ENCODE measurements around the gene CDH9.

CDH9 gene, protein sequence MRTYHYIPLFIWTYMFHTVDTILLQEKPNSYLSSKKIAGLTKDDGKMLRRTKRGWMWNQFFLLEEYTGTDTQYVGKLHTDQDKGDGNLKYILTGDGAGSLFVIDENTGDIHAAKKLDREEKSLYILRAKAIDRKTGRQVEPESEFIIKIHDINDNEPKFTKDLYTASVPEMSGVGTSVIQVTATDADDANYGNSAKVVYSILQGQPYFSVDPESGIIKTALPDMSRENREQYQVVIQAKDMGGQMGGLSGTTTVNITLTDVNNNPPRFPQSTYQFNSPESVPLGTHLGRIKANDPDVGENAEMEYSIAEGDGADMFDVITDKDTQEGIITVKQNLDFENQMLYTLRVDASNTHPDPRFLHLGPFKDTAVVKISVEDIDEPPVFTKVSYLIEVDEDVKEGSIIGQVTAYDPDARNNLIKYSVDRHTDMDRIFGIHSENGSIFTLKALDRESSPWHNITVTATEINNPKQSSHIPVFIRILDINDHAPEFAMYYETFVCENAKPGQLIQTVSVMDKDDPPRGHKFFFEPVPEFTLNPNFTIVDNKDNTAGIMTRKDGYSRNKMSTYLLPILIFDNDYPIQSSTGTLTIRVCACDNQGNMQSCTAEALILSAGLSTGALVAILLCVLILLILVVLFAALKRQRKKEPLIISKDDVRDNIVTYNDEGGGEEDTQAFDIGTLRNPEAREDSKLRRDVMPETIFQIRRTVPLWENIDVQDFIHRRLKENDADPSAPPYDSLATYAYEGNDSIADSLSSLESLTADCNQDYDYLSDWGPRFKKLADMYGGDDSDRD

DNA sequence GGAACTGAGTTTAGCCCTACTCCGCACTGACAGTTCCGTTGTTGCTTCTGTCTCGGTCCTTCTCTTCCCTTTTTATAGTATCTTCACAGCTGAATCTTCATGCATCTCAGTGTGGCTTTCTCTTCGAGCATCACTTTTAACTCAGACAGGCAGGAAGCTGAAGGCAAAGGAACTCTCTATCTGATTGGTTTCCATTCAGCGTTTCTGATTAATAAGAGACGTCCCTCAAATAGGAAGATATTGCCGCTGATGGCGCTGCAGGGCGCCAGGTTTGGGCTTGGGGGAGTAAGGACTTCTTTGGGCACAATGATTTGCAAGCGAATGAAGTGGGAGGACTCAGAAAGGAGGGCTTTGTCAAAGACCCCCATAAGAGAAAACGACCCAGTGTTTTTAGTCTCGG, at the start of gene CDH9:
CDH9 (minus strand) TSS at position 111 of the 400 bp plus-strand sequence. CDS start 50,253 bp downstream, outside the sequence.
- DNase-seq (ENCODE audit: low spot score), result no peak

DNA sequence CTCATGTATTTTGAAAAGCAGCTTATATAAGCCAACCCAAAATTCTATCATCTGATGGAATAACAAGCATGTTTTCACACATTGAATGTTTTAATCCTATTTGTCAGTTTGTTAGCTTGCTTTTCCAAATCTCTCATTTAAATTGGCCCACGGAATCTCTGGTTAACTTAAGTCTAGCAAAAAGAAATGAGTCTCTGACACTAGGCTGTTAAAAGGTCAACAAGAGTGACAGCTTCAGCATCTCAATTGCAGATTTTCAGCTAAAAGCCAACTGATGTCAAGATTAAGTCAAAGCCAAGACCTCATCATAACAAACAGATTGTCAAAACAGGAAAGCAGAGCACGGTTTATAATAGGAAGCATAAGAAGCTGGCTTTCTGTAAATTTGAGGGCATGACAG, 49.4 kb upstream of the CDH9 start:
- DNase-seq (ENCODE audit: low spot score), result no peak

DNA sequence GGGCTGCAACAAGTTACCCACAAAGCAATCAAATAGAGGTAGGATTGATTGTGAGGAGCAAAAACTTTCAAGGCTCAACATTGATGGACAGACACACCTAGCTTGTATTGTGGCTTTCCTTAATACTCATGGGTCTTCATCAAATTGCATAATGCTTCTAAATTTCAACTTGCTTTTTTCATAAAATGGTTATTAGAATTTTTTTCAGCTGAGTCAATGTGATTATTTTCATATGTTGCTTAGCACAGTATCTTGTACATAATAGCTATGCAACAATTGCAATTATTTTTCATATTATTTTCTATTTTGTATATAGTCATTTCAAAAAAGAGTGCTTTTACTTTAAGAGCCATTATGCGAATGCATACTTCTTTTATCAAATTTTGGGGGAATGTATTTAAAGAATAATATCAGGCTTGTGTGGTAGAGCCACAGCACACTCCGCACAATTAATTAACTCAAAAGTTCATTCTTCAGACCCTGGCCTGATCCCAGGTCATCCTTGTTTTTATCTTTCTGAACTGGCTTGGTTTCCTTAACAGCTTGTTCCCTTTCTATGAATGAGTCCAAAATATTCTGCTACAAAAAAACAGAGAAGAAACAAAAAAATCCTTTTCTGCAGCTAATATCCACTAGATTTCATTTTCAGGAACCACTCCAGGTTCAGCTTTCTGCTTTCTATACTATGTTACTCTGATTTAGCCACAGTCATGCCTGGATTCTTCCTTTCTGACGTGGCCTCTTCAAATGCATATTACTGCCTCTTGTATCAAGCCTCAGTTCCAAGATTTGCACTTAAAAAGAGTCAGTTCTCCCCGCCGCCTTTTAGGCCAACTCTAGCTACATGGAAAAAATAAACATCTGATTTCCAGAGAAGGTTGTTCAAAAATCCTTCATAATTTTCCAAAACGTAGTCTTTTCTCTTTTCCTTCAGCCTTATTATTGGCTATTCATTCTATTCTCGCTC, 45.3 kb upstream of the CDH9 start:
- DNase-seq (ENCODE audit: low spot score), result no peak

DNA sequence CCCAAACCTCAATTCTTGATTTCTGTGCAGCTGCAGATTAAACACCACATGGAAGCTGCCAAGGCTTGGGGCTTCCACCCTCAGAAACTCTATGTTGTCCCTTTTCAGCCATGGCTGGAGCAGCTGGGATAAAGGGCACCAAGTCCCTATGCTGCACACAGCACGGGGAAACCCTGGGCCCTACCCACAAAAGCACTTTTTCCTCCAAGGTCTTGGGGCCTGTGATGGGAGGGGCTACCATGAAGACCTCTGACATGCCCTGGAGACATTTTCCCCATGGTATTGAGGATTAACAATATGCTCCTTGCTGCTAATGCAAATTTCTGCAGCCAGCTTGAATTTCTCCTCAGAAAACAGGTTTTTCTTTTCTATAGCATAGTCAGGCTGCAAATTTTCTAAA, 41.8 kb upstream of the CDH9 start:
- no peak for DNase-seq (ENCODE audit: low spot score)

DNA sequence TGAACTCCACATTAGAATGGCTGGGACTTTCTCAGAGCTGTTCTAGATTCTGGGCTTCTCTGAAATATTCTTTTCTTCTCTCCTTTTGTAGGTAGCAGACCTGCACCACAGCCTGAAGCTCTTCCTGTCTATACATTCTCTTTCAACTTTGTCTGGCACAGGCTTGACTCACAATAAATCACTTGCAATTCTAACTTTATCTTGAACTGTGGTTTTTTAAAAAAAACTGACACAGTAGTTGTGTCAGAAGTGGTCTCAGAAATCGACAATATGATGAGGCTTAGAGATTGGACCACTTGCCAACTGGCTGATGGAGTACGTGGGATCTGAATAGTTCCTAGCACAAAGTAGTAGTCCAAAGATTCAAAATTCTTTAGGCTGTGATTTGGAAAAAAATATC, 24.1 kb upstream of the CDH9 start:
- no peak for DNase-seq (ENCODE audit: low spot score)

DNA sequence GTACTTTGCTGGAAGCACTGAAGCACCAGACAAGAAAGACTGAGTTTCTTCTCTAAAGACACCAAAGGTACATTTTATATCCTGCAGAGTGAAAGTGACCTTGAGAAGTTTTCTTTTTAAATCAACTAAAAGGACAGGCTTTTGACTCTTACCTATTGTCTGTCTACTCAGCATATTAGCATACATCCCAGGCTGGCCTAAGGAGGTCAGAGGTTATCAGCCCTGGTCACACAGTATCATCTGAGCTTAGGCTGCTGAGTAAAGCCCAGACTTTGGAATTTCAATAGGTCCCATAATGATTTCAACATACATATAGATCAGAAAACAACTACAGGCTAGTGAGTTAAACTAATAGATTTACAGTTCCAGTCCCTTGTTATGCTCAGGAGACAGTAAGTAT, 10.1 kb upstream of the CDH9 start:
- no peak for DNase-seq (ENCODE audit: low spot score)

DNA sequence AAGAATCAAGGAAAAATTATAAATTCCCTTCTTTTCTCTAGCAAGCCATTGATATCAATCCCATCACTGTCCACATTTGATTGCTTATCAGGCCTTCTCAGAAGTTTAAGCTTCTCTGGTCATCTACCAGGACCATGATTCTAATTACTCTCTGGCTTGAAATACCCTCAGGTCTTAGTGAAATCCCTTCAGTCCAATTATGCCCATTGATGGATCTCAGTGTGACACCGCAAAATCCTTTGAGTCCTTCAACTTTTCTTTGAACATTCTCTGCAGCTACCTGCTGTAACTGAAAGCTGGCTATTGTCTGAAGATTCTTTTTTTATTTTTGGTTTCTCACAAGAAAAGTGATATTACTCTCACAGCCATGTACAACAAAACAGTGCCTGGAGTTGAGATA, 3.0 kb upstream of the CDH9 start:
- DNase-seq (ENCODE audit: low spot score), result no peak

DNA sequence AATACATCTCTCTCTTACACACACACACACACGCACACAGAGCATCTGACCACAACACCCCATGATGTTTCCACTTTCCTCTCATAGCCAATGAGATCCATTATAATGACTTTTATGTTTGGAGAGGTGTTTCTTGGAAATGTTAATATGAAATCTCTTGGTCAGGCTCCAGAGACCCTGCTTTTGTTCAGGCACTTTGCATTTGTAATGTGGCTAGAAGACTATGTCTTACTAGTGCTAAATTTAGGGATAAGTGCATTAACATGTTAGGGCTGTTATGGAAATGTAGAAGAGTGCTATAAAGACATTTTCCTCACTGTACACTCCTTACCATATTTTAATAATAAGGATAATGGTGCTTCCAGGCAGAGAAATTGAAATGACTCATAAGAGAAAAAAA, 3.8 kb downstream of the CDH9 start:
- DNase-seq (ENCODE audit: low spot score), result no peak

DNA sequence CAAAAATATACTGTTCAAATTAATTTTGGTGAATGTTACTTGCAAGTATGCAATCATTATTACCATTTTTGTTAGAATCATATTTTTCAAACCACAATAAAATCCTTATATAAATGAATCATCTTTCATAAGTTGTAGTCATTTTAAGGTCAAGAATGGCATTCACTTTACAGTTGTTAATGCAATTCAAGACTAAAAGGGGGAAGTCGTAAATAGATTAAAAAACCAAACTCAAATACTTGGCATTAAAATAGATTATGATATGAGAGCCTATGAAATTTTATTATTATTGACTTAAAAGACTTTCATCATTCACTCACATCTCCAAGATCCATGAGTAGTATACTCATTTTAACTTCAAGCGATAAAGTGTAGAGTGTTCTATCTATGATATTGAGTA, 11.6 kb downstream of the CDH9 start:
- DNase-seq (ENCODE audit: low spot score), result no peak

DNA sequence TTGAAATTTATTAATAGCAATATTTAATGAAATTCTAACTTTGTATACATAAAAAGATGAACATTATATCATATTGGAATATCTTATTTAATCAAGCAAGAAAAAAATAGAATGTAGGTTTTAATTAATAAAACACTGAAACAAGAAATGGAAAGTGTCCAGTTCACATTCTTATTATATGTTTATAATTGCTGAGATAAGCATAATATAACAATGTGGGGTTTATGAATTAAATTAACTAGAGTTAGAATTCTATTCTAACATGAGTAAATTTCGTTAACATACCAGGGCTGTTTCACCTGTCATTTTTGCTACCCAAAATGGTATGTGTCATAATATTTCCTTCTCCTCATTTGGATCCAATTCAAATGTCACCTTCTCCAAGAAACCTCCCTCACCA, 12.3 kb downstream of the CDH9 start:
- DNase-seq (ENCODE audit: low spot score), result no peak

DNA sequence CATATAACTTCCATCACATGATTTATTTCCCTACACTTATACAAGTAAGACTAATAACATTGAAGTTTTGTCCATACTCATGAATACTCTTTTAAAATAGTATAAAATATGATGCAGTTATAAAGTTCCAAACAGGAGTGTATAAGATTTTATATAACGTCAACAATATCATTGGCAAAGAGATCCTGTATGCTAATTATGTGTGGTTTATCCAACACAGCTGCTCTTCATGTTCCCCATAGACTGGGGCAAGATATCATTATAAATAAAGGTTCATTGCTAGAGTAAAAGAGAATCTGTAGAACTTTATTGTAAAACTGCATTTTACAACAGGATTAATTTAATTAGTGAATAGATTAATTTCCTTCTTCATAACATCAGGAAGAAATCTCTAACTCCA, 16.9 kb downstream of the CDH9 start:
- no peak for DNase-seq (ENCODE audit: low spot score)

DNA sequence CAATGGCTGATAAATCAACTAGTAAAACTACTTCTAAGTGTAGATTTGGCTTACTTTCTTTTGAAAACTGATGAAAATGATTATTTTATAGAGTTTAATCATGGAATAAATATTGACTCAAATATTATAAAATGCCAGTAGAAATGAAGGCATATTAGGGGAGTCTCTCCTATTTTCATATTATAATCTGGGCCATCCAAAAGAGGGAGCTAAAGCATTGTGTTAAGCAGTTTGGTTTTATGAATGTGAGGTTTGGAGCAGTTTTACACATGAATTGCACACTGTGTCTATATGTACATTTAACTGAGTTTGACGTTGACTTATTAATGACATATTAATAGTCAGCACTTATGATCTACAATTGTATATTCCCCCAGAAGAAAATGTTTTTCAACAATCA, 17.4 kb downstream of the CDH9 start:
- DNase-seq (ENCODE audit: low spot score), result peak; percentile 4

DNA sequence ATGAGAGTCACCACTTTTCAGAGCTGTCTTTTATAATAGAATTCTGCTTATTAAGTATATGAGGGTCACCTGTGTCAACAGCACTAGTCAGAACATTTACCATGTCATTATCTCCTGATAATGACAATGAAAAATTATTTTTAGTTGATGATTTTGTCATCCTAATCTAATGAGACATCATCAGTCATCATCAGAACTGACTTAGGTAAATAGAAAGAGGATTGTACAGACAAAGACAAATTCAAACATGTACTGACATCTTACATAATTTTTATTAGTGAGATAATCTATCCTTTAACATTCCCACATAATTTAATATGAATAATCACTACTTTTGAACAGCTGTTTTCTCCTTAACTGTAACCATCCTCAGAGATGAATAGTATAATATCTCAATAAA, 22.6 kb downstream of the CDH9 start:
- no peak for DNase-seq (ENCODE audit: low spot score)

DNA sequence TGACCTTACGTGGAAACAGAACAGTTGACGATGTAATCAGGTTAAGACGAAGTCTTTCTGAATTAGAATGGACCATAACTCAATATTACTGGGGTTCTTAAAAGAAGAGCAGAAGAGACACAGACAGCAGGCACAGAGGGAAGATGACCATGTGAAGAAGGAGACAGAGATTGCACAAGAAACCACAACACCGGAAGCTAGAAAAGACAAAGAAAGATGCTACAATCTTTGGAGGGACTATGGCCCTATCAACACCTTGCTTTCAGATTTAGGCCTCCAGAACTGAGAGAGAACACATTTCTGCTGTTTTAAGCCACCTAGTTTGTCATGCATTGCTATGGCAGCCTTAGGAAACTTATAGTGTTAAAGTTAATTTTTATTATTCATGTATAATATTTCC, 27.1 kb downstream of the CDH9 start:
- DNase-seq (ENCODE audit: low spot score), result no peak

DNA sequence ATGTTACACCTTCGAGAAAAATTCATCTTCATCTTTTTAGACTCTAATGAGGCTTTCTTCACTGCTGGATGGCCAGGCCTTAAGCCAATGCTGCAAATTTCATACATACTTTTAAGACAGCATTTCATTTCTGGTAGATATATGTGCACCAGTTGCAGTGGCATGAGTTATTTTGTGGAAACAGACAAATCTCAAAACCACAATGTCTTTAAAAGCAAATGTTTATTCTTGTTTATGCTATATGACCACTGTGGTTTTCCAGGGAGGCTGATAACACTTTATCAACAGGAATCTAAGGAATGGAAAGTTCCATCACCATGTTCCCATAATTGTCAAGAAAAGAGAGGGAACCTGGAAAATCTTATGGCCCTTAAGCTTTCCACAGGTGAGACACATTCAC, 27.7 kb downstream of the CDH9 start:
- DNase-seq (ENCODE audit: low spot score), result no peak

DNA sequence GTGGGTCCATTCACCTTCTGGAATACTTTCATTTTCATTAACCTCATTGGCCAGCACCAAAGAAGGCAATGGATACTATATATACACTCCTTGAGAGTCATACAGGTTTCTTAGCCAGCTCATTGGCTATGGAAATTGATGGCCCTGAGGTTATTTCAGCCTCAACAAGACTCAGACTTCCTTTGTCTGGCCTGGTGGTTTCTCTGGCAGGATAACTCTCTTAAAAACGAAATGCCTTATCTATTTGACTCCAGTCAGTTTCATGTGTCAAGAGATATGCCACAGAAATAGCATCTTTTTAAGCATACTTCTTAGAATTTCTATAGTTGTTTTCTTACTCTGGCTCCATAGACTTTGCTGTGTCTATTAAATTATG, 28.9 kb downstream of the CDH9 start:
- DNase-seq (ENCODE audit: low spot score), result no peak

DNA sequence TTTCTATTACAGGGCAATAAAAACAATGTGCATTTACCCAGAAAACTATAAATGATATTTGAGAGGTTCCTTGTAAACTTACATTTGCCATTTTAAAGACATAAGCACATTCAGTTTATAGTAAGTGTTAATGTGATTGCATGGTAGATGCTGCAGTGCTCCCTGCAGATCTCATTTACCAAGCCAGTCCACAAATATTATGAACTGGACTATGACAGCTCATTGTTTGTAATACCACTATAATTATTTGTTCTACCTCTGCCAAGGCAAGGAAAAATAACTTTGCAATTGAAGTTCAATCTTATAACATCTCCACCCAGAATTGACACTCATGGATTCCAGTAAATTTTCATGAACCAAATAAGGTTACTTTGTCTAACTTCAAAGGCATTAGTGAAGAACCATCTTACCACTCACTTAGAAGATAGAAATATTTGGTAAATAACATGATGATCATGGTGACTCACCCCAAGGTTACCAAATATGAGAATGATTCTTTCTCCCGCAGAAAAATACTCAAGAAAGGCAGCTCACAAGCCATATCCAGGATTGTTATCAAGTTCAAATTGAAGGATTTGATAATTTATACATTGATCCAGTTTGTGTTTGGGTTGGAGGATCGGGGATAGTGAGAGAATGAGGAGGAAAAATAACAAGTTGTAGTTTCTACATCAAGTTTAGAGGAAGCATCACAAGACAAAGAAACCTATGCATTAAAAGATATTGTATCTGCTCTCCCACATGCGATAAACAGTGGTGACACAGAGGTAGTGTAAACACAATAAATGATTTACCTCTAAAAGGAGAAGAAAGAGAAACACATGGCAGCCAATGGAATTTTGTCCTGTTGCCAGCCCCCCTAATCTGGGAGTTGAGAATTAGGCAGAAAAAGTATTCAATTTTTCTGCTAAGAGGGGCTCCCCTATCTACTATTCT, 29.5 kb downstream of the CDH9 start:
- DNase-seq (ENCODE audit: low spot score), result no peak

DNA sequence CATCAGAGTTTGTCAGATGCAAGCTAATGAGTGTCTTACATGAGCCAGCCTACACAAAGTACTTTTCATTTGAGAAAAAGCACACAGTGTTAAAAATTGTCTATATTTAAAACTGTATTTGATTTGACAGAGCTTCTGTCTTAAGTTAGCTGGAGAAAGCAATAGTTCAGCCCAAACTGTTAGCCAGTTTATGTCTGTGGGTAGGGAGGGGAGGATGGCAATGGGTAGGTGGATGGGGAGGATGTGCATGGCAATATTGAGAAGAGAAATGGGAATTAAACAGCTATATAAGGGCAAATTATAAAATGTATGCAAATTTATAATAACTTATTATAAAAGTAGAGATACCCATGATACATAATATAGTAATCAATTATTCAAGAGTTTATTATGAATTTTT, 31.3 kb downstream of the CDH9 start:
- no peak for DNase-seq (ENCODE audit: low spot score)

DNA sequence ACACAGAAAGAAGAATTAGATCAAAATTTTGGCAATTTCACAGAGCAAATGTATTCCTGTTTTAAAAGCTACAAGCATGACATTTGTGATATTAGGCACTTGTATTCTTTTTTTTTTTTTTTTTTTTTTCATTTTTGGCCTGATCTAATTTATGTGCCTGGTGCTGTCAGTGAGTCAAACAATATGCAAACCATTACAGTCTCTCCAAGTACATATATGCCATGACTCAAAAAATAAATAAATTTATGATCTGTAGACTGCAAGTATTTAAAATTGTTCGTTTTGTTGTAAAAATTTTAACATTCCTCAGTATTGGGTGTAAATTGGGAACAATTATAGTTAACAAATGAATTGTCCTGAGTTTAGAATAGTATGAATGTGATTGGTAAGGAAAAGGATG, 51.4 kb downstream of the CDH9 start:
- DNase-seq (ENCODE audit: low spot score), result no peak

DNA sequence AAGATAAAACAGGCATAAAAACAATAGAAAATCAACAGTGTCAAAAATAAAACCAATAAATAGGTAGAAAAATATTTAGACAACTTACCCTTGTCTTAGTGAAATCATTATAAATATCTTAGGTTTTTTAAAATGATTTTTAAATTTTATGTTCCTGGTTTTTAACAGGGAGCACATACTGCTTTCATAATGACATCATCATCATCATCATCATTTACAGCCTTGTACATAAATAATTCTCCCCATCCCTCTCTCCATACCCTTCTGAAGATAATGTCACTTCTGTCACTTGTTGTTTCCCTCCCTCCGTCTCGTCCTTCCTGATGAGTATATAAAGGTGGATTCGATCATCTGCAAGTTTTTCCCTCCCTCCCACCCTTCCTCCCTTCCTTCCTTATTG, 56.6 kb downstream of the CDH9 start:
- no peak for DNase-seq (ENCODE audit: low spot score)

DNA sequence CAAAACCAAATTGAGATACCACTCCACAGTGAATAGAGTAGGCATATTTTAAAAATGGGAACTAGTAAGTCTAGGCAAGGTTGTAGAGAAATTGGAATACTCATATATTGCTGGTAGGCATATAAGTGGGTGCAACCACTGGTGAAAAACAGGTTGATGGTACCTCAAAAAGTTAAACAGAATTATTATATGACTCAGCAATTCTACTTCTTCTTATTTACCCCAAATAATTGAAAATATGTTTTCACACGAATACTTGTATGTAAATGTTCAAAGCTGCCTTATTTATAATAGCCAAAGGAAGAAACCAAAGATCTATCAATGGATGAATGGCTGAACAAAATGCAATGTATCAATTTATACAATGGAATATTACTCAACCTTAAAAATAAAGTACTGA, 79.1 kb downstream of the CDH9 start:
- DNase-seq (ENCODE audit: low spot score), result no peak
